SK-N-SH treated with all-trans-retinoic acid at 6 μM for 48 hours (cell line): ENCODE data around the gene ARHGAP45.

Experiments used
- ATAC-seq: fragments of 200-7000 bp; cut with Tn5 transposase; 3 replicates; pipeline ENCODE4 v1.9.1; 2020; ENCODE audit warnings: mild to moderate bottlenecking, moderate library complexity
- ARNTL ChIP-seq: fragments of 450-650 bp; formaldehyde crosslinking; IDR thresholded peaks from 2 replicates; pipeline ENCODE4 v1.5.0; 2020; ENCODE audit warnings: low read depth, mild to moderate bottlenecking, moderate library complexity, borderline replicate concordance
- BACH2 ChIP-seq: fragments of 250-450 bp; sonication (Bioruptor Pico); IDR thresholded peaks from 2 replicates; pipeline ENCODE4 v1.9.0; 2021; ENCODE audit warnings: mild to moderate bottlenecking, borderline replicate concordance
- CREB5 ChIP-seq: fragments of 250-450 bp; sonication (Bioruptor Pico); IDR thresholded peaks from 2 replicates; pipeline ENCODE4 v1.5.1; 2020; ENCODE audit warnings: low read depth, mild to moderate bottlenecking, moderate library complexity
- CSDC2 ChIP-seq: fragments of 250-450 bp; sonication (Bioruptor Pico); IDR thresholded peaks from 2 replicates; pipeline ENCODE4 v1.5.0; 2020; ENCODE audit warnings: mild to moderate bottlenecking, moderate library complexity
- CSRNP3 ChIP-seq: fragments of 250-450 bp; sonication (Bioruptor Pico); IDR thresholded peaks from 2 replicates; pipeline ENCODE4 v1.5.1; 2021; ENCODE audit warnings: mild to moderate bottlenecking, moderate library complexity
- GLIS3 ChIP-seq: fragments of 250-450 bp; sonication (Bioruptor Pico); IDR thresholded peaks from 2 replicates; pipeline ENCODE4 v1.5.0; 2020; ENCODE audit warnings: mild to moderate bottlenecking, moderate library complexity
- ISL1 ChIP-seq: fragments of 250-450 bp; sonication (Bioruptor Pico); IDR thresholded peaks from 2 replicates; pipeline ENCODE4 v2.1.2; 2022; ENCODE audit warnings: mild to moderate bottlenecking, moderate library complexity
- OSR1 ChIP-seq: fragments of 250-450 bp; sonication (Bioruptor Pico); IDR thresholded peaks from 2 replicates; pipeline ENCODE4 v1.8.0; 2022; ENCODE audit warnings: moderate library complexity, mild to moderate bottlenecking, inconsistent platforms
- PATZ1 ChIP-seq: fragments of 250-450 bp; sonication (Bioruptor Pico); IDR thresholded peaks from 2 replicates; pipeline ENCODE4 v1.8.0; 2020; ENCODE audit warnings: mild to moderate bottlenecking, moderate library complexity, borderline replicate concordance
- POU6F1 ChIP-seq: fragments of 250-450 bp; sonication (Bioruptor Pico); IDR thresholded peaks from 2 replicates; pipeline ENCODE4 v1.8.0; 2021; ENCODE audit warnings: low read depth, mild to moderate bottlenecking, moderate library complexity, borderline replicate concordance
- PPARA ChIP-seq: fragments of 250-450 bp; sonication (Bioruptor Pico); IDR thresholded peaks from 2 replicates; pipeline ENCODE4 v1.5.0; 2020; ENCODE audit warnings: mild to moderate bottlenecking, borderline replicate concordance
- SNAI2 ChIP-seq: fragments of 250-450 bp; sonication (Bioruptor Pico); IDR thresholded peaks from 2 replicates; pipeline ENCODE4 v1.5.0; 2020; ENCODE audit warnings: mild to moderate bottlenecking, moderate library complexity
- TCF4 ChIP-seq: fragments of 250-450 bp; sonication (Bioruptor Pico); IDR thresholded peaks from 2 replicates; pipeline ENCODE4 v1.8.0; 2021; ENCODE audit warnings: mild to moderate bottlenecking, moderate library complexity, borderline replicate concordance
- TOX ChIP-seq: fragments of 250-450 bp; sonication (Bioruptor Pico); IDR thresholded peaks from 2 replicates; pipeline ENCODE4 v1.8.0; 2021; ENCODE audit warnings: mild to moderate bottlenecking, moderate library complexity, borderline replicate concordance
- TSHZ2 ChIP-seq: fragments of 250-450 bp; sonication (Bioruptor Pico); IDR thresholded peaks from 2 replicates; pipeline ENCODE4 v1.5.0; 2020; ENCODE audit warnings: mild to moderate bottlenecking, moderate library complexity
- ZC3H10 ChIP-seq: fragments of 250-450 bp; sonication (Bioruptor Pico); IDR thresholded peaks from 2 replicates; pipeline ENCODE4 v1.5.1; 2021; ENCODE audit warnings: mild to moderate bottlenecking, moderate library complexity
- ZNF565 ChIP-seq: fragments of 450-650 bp; formaldehyde crosslinking; conservative IDR thresholded peaks from 2 replicates; pipeline ENCODE4 v1.5.0; 2020; ENCODE audit warnings: low read depth, mild to moderate bottlenecking, moderate library complexity
- ZNF8 ChIP-seq: fragments of 450-650 bp; formaldehyde crosslinking; IDR thresholded peaks from 2 replicates; pipeline ENCODE4 v1.5.0; 2020; ENCODE audit warnings: mild to moderate bottlenecking, moderate library complexity

Gene ARHGAP45

GRCh38 chr19:1110809-1111640, 44.1 kb downstream of the ARHGAP45 start:
- TF ChIP-seq PPARA (CRISPR knock-in tag): no peak
- TF ChIP-seq TCF4 (CRISPR knock-in tag): no peak
- TF ChIP-seq CSRNP3 (CRISPR knock-in tag): no peak
- ATAC-seq: no peak

- no peak for ATAC-seq
- TF ChIP-seq TOX (CRISPR knock-in tag): no peak
- TF ChIP-seq ISL1 (CRISPR knock-in tag): no peak
- no peak for TF ChIP-seq TCF4 (CRISPR knock-in tag)
- TF ChIP-seq PATZ1 (CRISPR knock-in tag): no peak
- TF ChIP-seq ZNF565 (CRISPR knock-in tag): no peak
- no peak for TF ChIP-seq PPARA (CRISPR knock-in tag)
- TF ChIP-seq ZNF8 (CRISPR knock-in tag): no peak
- TF ChIP-seq ZC3H10 (CRISPR knock-in tag): no peak
- no peak for TF ChIP-seq SNAI2 (CRISPR knock-in tag)
- TF ChIP-seq BACH2 (CRISPR knock-in tag): no peak
- TF ChIP-seq GLIS3 (CRISPR knock-in tag): no peak
- TF ChIP-seq TSHZ2 (CRISPR knock-in tag): no peak
- no peak for TF ChIP-seq OSR1 (CRISPR knock-in tag)
- no peak for TF ChIP-seq POU6F1 (CRISPR knock-in tag)
- no peak for TF ChIP-seq CSDC2
- TF ChIP-seq CREB5 (CRISPR knock-in tag): no peak
Observed at GRCh38 chr19:1111641-1112267, 44.8 kb downstream of the ARHGAP45 start.

GRCh38 chr19:1112268-1113029, 45.5 kb downstream of the ARHGAP45 start:
- TF ChIP-seq PPARA (CRISPR knock-in tag) (no peak), TSHZ2 (CRISPR knock-in tag) (no peak), ARNTL (no peak), TOX (CRISPR knock-in tag) (no peak), ZC3H10 (CRISPR knock-in tag) (no peak), OSR1 (CRISPR knock-in tag) (no peak), GLIS3 (CRISPR knock-in tag) (no peak), ZNF8 (CRISPR knock-in tag) (no peak)
- TF ChIP-seq, all 23 proteins: peak for 0
- ATAC-seq: no peak; the same call in 2 of the 3 replicates
